ENCODE results near the gene ARHGAP26.

Gene ARHGAP26

DNA sequence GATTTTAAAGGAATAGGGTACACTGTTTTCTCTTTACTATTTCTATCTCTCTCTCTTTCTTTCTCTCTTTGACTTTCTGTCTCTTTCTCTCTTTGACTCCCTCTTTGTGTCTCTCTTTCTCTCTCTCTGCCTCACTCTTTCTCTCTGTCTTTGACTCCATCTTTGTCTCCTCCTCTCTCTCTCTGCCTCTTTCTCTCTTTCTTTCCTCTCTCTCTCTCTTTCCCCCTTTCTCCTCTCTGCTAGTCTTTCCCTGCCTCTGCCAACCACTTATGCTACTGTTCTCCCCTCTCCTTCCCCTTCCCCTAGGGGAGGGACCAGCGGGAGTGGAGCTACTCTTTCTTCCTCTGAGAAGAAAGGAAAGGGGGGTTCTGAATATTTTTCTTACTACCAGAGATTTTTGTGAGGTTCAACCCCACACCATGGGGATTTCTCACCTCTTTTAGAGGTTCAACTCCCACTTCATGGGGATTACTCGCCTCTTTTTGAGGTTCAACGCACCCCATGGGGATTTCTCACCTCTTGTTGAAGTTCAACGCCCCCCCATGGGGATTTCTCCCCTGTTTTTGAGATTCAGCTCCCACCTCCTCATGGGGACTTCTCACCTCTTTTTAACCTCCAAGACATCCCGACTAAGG is 323.4 kb downstream of the ARHGAP26 start:
- TF ChIP-seq TAF1 (IDR thresholded peaks at IDR 0.05; ENCODE audit: borderline replicate concordance, insufficient read depth, low read length) (no peak), FOXP2 (optimal IDR thresholded peaks at IDR 0.05; ENCODE audit: borderline replicate concordance, extremely low read depth, extremely low read length, insufficient read depth) (no peak), SIN3A (IDR thresholded peaks at IDR 0.05; ENCODE audit: borderline replicate concordance, insufficient read depth, low read length) (no peak), POLR2AphosphoS5 (IDR thresholded peaks at IDR 0.05; ENCODE audit: low read depth, low read length) (no peak)
- TF ChIP-seq, protein P1, sequence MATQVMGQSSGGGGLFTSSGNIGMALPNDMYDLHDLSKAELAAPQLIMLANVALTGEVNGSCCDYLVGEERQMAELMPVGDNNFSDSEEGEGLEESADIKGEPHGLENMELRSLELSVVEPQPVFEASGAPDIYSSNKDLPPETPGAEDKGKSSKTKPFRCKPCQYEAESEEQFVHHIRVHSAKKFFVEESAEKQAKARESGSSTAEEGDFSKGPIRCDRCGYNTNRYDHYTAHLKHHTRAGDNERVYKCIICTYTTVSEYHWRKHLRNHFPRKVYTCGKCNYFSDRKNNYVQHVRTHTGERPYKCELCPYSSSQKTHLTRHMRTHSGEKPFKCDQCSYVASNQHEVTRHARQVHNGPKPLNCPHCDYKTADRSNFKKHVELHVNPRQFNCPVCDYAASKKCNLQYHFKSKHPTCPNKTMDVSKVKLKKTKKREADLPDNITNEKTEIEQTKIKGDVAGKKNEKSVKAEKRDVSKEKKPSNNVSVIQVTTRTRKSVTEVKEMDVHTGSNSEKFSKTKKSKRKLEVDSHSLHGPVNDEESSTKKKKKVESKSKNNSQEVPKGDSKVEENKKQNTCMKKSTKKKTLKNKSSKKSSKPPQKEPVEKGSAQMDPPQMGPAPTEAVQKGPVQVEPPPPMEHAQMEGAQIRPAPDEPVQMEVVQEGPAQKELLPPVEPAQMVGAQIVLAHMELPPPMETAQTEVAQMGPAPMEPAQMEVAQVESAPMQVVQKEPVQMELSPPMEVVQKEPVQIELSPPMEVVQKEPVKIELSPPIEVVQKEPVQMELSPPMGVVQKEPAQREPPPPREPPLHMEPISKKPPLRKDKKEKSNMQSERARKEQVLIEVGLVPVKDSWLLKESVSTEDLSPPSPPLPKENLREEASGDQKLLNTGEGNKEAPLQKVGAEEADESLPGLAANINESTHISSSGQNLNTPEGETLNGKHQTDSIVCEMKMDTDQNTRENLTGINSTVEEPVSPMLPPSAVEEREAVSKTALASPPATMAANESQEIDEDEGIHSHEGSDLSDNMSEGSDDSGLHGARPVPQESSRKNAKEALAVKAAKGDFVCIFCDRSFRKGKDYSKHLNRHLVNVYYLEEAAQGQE (IDR thresholded peaks at IDR 0.05; ENCODE audit: insufficient read depth in 1 of 2, low read depth in 2 of 2, low read length in 2 of 2), result no peak

DNA sequence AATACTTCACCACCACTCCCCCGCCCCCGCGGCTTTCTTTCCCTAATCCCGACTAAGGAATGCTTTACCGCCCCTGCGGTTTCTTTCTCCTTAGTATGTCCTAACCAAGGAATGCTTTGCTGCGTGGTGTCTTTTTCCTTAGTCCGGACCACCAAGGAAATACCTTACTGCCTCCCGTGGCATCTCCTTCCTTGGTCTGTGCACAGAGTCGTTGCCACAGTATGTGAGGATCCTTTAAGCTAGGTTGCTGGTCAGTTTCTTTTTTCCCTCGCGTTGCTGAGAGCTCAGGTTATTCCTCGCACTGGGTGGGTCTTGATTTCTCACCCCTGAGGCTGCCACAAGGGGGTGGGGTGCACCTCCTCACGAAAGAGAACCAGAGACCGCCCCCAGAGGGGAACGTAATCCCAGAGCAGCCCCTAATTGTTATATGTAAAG is 323.9 kb downstream of the ARHGAP26 start:
- no peak for TF ChIP-seq SIN3A (IDR thresholded peaks at IDR 0.05; ENCODE audit: borderline replicate concordance, insufficient read depth, low read length)
- no peak for TF ChIP-seq FOXP2 (optimal IDR thresholded peaks at IDR 0.05; ENCODE audit: borderline replicate concordance, extremely low read depth, extremely low read length, insufficient read depth)
- TF ChIP-seq, protein P1 (IDR thresholded peaks at IDR 0.05; ENCODE audit: insufficient read depth in 1 of 2, low read depth in 2 of 2, low read length in 2 of 2), result no peak
- no peak for TF ChIP-seq TAF1 (IDR thresholded peaks at IDR 0.05; ENCODE audit: borderline replicate concordance, insufficient read depth, low read length)
- no peak for TF ChIP-seq POLR2AphosphoS5 (IDR thresholded peaks at IDR 0.05; ENCODE audit: low read depth, low read length)

DNA sequence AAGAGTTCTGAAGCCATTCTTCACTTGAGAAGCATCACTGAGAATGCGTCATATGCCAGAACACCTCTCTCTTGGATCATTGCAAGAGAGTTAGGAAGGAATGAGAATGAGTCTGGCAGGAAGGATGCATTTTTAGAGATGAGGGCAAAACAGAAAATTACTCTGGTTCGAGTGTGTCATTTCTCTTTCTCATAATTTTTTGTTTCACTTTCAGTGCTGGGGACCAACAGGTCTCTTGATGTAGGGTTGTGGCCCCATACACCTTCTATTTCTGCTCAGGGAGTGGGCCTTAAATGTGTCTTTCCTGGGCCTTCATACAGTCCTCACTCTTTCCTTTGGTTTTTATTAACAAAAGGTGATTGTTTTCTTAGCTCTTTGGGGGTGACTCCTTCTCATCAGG is 330.9 kb downstream of the ARHGAP26 start:
- TF ChIP-seq FOXP2 (optimal IDR thresholded peaks at IDR 0.05; ENCODE audit: borderline replicate concordance, extremely low read depth, extremely low read length, insufficient read depth) (no peak), POLR2AphosphoS5 (IDR thresholded peaks at IDR 0.05; ENCODE audit: low read depth, low read length) (no peak), SIN3A (IDR thresholded peaks at IDR 0.05; ENCODE audit: borderline replicate concordance, insufficient read depth, low read length) (no peak), TAF1 (IDR thresholded peaks at IDR 0.05; ENCODE audit: borderline replicate concordance, insufficient read depth, low read length) (no peak)
- TF ChIP-seq, protein P1 (IDR thresholded peaks at IDR 0.05; ENCODE audit: insufficient read depth in 1 of 2, low read depth in 2 of 2, low read length in 2 of 2), result no peak

DNA sequence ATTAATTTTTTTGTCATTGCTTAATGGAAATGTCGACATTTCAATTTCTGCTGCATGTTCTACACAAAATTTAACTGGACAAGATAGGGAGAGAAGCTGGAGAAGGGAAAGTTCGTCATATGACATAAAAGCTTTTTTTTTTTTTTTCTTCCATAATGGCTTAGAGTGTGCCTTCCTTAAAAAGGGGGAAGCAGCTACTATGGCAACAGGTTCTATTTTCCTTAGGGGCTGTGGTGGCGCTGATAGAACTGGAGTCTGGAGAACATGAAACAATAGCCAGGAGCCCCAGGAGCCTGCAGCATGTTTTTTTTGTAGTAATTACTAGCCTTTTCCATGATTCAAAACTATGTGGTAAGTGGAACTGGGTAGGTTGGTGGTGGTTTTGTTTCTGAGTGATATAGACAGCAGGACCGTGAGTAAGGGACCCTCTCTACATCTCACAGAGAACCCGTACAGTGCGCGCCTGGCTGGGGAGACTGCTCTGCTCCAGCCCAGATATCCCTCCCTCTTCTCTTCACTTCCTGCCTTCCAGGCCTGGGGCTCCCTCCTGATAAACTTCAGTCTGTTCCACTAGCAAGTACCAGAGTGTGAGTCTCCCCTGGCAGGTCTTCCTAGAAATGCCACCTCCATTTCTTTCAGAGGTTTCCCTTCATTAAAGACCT is 331.7 kb downstream of the ARHGAP26 start:
- TF ChIP-seq, protein P1 (IDR thresholded peaks at IDR 0.05; ENCODE audit: insufficient read depth in 1 of 2, low read depth in 2 of 2, low read length in 2 of 2), result no peak
- no peak for TF ChIP-seq FOXP2 (optimal IDR thresholded peaks at IDR 0.05; ENCODE audit: borderline replicate concordance, extremely low read depth, extremely low read length, insufficient read depth)
- no peak for TF ChIP-seq SIN3A (IDR thresholded peaks at IDR 0.05; ENCODE audit: borderline replicate concordance, insufficient read depth, low read length)
- TF ChIP-seq POLR2AphosphoS5 (IDR thresholded peaks at IDR 0.05; ENCODE audit: low read depth, low read length), result no peak

Data from PFSK-1 (cell line).